Skeletal muscle satellite cell (primary cell): ENCODE measurements around the gene PSME3.
"Not testable (repeated sequence)": the region's sequence is repeated elsewhere in the genome, so short reads cannot be mapped to it uniquely, and the experiment has no call there.

Experiments used
- H3K27me3 ChIP-seq: 2 replicates; pipeline ENCODE4 v1.7.0; 2013; ENCODE audit warnings: low read length; ENCODE audit not compliant: control insufficient read depth, insufficient read depth
- H3K36me3 ChIP-seq: 2 replicates; pipeline ENCODE4 v1.7.0; 2013; ENCODE audit warnings: mild to moderate bottlenecking, control low read depth, low read length; ENCODE audit not compliant: insufficient read depth
- H3K4me1 ChIP-seq: 2 replicates; pipeline ENCODE4 v1.7.0; 2013; ENCODE audit warnings: low read length; ENCODE audit not compliant: control insufficient read depth, insufficient read depth
- H3K4me2 ChIP-seq: 2 replicates; pipeline ENCODE4 v1.7.0; 2013; ENCODE audit warnings: mild to moderate bottlenecking, low read length
- H3K4me3 ChIP-seq: 2 replicates; pipeline ENCODE4 v1.7.0; 2013; ENCODE audit warnings: low read length
- H3K9ac ChIP-seq: 2 replicates; pipeline ENCODE4 v1.7.0; 2013; ENCODE audit warnings: mild to moderate bottlenecking, low read depth, low read length, moderate library complexity
- H3K9me3 ChIP-seq: replicated peaks from 2 replicates; pipeline ENCODE4 v1.7.0; 2013; ENCODE audit warnings: mild to moderate bottlenecking, control low read depth, low read length

Gene PSME3

DNA sequence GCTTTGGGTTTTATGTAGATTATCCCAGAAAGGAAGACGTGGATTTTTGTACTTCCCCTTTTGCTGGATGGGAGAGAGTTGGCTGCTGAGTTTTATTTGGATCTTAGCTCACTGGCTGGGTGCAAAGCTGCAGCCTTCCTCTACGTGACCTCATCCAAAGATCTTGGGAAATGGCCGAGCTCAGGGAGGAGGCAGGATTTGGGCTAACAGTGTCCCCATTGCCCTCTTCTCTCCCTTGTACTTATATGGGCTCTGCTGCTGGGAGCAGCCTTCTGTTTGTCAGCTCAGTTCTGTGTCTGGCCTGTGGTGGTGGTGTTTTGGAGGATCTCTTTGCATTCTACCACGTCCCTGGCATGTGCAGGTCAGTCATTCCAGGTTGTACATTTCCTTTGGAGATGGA is 19.8 kb downstream of the PSME3 start:
- Histone ChIP-seq H3K27me3 (peaks cover 26% of the 10 kb centered on the region), H3K36me3 (no peaks in the 10 kb centered on the region), H3K9ac (no peak overlapping the region), H3K9me3 (no peaks in the 10 kb centered on the region), H3K4me1 (no peaks in the 10 kb centered on the region), H3K4me2 (no peak overlapping the region), H3K4me3 (no peak overlapping the region)

DNA sequence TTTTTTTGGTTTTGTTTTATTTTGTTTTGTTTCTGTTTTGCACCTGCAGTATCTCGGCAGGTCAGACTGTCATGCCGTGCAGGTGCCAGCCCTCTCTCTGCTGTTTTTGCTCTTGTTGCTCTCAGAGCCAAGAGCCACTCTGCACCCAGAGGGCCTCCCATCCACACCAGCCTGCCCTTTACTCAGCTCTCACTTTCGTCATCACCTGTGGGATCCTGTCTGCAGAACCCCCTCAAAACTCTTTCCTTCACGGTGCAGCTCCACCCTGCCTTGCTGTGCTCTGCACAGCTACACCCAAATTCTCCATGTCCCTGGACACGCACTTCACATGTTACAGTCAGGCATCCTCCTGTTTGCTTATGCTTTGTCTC is 20.4 kb downstream of the PSME3 start:
- no peak overlapping the region for H3K4me2 ChIP-seq
- H3K4me1 ChIP-seq, result no peaks in the 10 kb centered on the region
- peaks cover 32% of the 10 kb centered on the region for H3K27me3 ChIP-seq
- no peaks in the 10 kb centered on the region for H3K9me3 ChIP-seq
- H3K4me3 ChIP-seq, result no peak overlapping the region
- H3K9ac ChIP-seq, result no peak overlapping the region
- no peaks in the 10 kb centered on the region for H3K36me3 ChIP-seq

DNA sequence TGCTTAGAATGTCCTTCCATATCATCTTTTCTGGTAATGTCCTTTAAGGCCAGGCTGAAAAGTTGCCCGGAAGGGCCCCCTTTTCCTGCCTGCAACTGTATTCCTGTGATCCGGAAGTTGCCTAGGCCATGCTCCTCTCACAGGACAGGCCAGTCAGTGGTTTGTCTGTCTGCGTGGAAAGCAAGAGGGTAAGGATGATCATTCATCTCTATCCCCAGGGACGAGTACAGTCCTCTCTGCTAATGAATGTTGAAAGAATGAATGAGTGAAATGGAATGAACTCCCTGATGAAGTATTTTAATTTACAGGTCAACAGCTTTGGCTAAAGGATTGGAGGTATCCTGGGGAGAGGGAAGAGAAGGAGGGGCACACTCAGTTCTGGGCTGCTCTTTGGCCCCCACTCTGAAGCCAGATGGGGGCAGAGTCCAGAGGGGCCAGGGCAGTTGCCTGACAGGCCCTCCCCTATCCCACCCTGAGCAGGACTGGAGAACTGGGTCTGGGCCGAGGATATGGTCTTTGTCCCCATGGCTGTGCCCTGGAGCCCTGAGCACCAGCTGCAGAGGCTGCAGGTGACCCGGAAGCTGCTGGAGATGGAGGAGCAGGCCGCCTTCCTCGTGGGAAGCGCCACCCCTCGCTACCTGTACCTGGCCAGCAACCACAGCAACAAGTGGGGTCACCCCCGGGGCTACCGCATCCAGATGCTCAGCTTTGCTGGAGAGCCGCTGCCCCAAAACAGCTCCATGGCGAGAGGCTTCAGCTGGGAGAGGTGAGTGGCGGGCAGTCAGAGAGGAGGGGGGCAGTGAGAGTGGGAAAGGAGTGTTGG is 21.0 kb downstream of the PSME3 start:
- H3K27me3 ChIP-seq, result peaks cover 32% of the 10 kb centered on the region
- H3K36me3 ChIP-seq, result no peaks in the 10 kb centered on the region
- H3K4me3 ChIP-seq, result no peak overlapping the region
- H3K4me2 ChIP-seq, result no peak overlapping the region
- no peak overlapping the region for H3K9ac ChIP-seq
- H3K4me1 ChIP-seq, result no peaks in the 10 kb centered on the region
- no peaks in the 10 kb centered on the region for H3K9me3 ChIP-seq

DNA sequence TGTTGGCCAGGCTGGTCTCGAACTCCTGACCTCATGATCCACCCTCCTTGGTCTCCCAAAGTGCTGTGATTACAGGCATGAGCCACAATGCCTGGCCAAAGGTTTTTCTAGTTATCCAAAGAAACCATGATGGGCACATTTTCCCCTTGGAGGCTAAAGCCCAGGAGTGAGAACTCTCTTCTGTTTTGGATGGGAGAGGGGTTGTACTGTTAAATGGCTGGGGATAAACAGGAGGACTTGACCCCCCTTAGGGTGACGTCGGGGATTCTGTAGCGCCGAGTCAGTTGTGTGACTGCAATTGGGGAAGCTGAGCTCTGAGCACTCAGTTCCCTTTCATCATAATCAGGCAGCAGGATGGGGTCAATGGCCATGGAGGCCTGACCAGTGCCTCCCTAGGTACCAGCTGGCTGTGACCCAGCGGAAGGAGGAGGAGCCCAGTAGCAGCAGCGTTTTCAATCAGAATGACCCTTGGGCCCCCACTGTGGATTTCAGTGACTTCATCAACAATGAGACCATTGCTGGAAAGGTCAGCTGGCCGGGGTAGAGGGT is 21.9 kb downstream of the PSME3 start:
- H3K9ac ChIP-seq, result no peak overlapping the region
- H3K4me1 ChIP-seq, result no peaks in the 10 kb centered on the region
- no peaks in the 10 kb centered on the region for H3K9me3 ChIP-seq
- no peak overlapping the region for H3K4me3 ChIP-seq
- peaks cover 27% of the 10 kb centered on the region for H3K27me3 ChIP-seq
- H3K36me3 ChIP-seq, result no peaks in the 10 kb centered on the region
- no peak overlapping the region for H3K4me2 ChIP-seq

DNA sequence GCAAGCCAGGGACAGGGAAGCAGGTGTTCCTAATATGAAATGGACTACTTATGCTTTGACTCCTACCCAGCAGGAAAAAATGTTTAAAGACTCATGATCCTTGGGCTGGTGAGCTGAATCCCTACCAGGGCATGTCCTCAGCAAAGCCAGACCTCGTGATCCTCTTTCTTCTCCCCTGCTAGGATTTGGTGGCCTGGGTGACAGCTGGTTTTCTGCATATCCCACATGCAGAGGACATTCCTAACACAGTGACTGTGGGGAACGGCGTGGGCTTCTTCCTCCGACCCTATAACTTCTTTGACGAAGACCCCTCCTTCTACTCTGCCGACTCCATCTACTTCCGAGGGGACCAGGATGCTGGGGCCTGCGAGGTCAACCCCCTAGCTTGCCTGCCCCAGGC is 22.9 kb downstream of the PSME3 start:
- H3K4me2 ChIP-seq, H3K9me3 ChIP-seq, H3K36me3 ChIP-seq, H3K4me3 ChIP-seq, H3K4me1 ChIP-seq, H3K9ac ChIP-seq: not testable (repeated sequence)
- peaks cover 26% of the 10 kb centered on the region for H3K27me3 ChIP-seq

DNA sequence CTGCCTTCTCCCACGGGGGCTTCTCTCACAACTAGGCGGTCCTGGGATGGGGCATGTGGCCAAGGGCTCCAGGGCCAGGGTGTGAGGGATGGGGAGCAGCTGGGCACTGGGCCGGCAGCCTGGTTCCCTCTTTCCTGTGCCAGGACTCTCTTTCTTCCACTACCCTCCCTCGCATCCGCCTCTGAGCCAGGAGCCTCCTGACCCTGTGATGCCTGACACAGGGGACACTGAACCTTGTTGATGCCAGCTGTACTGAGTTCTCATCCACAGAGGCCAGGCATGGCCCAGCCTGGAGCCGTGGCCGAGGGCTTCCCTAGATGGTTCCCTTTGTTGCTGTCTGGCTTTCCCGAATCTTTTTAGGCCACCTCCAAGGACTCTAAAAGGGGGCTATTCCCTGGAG is 23.3 kb downstream of the PSME3 start:
- H3K4me1 ChIP-seq, H3K36me3 ChIP-seq, H3K9me3 ChIP-seq, H3K4me2 ChIP-seq, H3K9ac ChIP-seq, H3K4me3 ChIP-seq: not testable (repeated sequence)
- H3K27me3 ChIP-seq, result peaks cover 24% of the 10 kb centered on the region

DNA sequence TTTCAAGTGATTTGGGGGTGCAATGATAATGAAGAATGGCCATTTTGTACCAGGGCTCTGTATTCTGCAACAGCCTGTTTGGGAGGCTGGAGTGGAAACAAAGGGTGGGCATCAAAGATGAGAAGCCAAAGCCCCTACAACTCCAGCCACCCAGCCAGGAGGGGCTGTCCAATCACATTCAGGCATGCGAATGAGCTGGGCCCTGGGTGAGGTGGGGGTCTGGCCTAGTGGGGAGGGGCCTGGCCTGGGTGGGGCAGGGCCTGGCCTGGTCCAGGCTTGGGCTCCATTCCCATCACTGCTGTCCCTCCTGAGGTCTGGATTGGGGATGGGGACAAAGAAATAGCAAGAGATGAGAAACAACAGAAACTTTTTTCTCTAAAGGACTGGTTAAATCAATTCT is 24.2 kb downstream of the PSME3 start:
- Histone ChIP-seq H3K4me1 (no peaks in the 10 kb centered on the region), H3K9ac (no peak overlapping the region), H3K27me3 (peaks cover 29% of the 10 kb centered on the region), H3K36me3 (no peaks in the 10 kb centered on the region), H3K9me3 (no peaks in the 10 kb centered on the region), H3K4me3 (no peak overlapping the region), H3K4me2 (no peak overlapping the region)

DNA sequence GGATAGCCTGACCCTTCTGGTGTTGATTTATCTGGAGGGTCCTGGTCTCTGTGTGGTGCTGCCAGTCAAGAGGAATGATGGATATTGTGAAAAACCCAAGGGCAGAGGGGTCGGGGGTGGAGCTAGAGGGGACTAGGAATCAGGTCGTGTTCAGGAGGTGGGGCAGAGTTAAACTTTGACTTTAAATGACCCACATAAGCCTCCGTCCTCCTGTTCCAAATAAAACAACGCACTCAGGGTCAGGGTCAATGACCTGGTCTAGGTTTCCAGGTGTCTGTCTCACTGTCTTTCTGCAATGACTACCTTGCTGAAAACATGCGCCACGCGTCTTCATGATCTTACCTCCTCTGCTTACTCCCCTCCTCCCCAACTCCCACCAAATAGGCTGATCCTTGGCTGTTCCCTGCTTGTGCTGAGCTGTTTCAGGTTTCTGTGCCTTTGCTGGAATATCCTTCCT is 32.5 kb downstream of the PSME3 start:
- Histone ChIP-seq H3K27me3 (peaks cover 29% of the 10 kb centered on the region), H3K9me3 (peaks cover 3% of the 10 kb centered on the region), H3K4me2 (no peak overlapping the region), H3K4me1 (no peaks in the 10 kb centered on the region), H3K4me3 (no peak overlapping the region), H3K36me3 (no peaks in the 10 kb centered on the region), H3K9ac (no peak overlapping the region)

DNA sequence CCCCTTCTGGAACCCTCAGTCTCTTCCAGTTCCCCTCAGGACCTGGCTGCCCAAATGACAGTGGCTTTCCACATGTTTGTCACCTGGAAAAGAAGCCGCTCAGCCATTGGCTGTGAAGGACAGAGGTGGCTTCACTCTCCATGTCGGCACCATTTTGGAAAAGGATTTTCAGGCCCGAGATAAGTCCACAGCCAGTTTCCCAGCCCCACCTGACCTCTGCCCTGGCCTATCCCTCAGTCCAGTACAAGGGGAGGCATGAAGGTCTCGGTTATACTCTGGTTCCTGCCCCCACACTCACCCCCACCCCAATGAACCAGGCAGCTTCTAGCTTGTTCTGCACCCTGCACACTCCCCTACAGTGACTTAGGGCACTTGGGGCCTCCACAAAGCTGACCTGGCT is 33.0 kb downstream of the PSME3 start:
- Histone ChIP-seq H3K9me3 (peaks cover 4% of the 10 kb centered on the region), H3K4me1 (no peaks in the 10 kb centered on the region), H3K27me3 (peaks cover 29% of the 10 kb centered on the region), H3K4me2 (no peak overlapping the region), H3K9ac (no peak overlapping the region), H3K36me3 (no peaks in the 10 kb centered on the region), H3K4me3 (no peak overlapping the region)

DNA sequence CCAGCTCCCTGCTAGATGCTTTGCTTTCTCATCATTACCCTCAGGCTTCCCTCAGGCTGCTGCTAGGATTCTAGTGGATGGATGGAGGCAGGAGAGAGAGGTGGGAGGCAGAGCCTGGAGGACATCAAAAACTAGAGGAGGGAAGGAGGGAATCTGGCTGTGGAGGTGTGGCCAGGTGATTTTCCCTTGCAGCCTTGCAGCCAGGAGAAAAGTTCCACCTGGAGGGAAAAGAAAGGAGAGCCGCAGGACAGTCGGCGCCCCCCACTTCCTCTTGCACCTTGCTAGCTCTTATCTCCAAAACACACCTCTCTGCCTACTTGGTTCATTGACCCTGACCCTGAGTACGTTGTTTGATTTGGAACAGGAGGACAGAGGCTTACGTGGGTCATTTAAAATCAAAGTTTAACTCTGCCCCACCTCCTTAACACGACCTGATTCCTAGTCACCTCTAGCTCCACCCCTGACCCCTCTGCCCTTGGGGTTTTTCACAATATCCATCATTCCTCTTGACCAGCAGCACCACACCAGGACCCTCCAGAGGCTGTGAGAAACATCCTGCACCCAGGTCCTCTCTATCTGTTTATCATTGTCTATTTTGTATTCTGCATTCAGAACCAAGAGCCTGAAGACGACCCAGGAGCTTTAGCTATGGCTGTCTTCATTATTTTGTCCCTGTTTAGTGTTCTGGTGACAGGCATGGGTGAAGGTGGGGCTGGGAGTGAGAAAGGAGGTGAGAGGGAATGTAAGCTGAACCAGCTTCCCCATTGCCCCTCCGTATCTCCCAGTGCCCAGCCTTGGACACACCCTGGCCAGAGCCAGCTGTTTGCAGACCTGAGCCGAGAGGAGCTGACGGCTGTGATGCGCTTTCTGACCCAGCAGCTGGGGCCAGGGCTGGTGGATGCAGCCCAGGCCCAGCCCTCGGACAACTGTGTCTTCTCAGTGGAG is 33.7 kb downstream of the PSME3 start:
- H3K4me3 ChIP-seq, result no peak overlapping the region
- peaks cover 4% of the 10 kb centered on the region for H3K9me3 ChIP-seq
- no peaks in the 10 kb centered on the region for H3K4me1 ChIP-seq
- H3K4me2 ChIP-seq, result no peak overlapping the region
- peaks cover 35% of the 10 kb centered on the region for H3K27me3 ChIP-seq
- no peak overlapping the region for H3K9ac ChIP-seq
- H3K36me3 ChIP-seq, result no peaks in the 10 kb centered on the region

DNA sequence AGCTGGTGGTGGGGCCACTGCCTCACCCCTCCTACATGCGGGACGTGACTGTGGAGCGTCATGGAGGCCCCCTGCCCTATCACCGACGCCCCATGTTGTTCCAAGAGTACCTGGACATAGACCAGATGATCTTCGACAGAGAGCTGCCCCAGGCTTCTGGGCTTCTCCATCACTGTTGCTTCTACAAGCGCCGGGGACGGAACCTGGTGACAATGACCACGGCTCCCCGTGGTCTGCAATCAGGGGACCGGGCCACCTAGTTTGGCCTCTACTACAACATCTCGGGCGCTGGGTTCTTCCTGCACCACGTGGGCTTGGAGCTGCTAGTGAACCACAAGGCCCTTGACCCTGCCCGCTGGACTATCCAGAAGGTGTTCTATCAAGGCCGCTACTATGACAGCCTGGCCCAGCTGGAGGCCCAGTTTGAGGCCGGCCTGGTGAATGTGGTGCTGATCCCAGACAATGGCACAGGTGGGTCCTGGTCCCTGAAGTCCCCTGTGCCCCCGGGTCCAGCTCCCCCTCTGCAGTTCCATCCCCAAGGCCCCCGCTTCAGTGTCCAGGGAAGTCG is 34.6 kb downstream of the PSME3 start:
- not testable (repeated sequence) for H3K9ac ChIP-seq, H3K4me2 ChIP-seq, H3K9me3 ChIP-seq

More for the DNA sequence above, 34.6 kb downstream of the PSME3 start:
- not testable (repeated sequence) for H3K4me1 ChIP-seq, H3K4me3 ChIP-seq, H3K36me3 ChIP-seq
- H3K27me3 ChIP-seq, result peaks cover 36% of the 10 kb centered on the region
